ENCODE results near the gene DDX42.

GRCh38 chr17:63785556-63785955, 11.6 kb downstream of the DDX42 start:
- TF ChIP-seq CTCF (IDR thresholded peaks at IDR 0.05; ENCODE audit: poor library complexity, severe bottlenecking): no peak
- TF ChIP-seq EZH2 (IDR thresholded peaks at IDR 0.05; ENCODE audit: borderline replicate concordance, insufficient read depth, low read length, poor library complexity, severe bottlenecking): no peak
- no peak for TF ChIP-seq POLR2AphosphoS5 (IDR thresholded peaks at IDR 0.05)
- no peak for TF ChIP-seq TAF1 (IDR thresholded peaks at IDR 0.05; ENCODE audit: low read depth)
